Endodermal cell (in vitro differentiated cells): Measurements from ENCODE around the gene CD58. TPM values are rescaled to one million over a fixed set of nuclear protein-coding genes. Genes with fewer than 3 reads are reported as not detected.

Experiments used
- DNase-seq: peaks from one replicate; pipeline ENCODE4 v3.0.0-alpha.2; 2017
- H3K27ac ChIP-seq: 2 replicates; pipeline ENCODE4 v1.5.1; 2013; ENCODE audit warnings: mild to moderate bottlenecking, low read depth, low read length, moderate library complexity
- H3K27me3 ChIP-seq: 2 replicates; pipeline ENCODE4 v1.6.1; 2013; ENCODE audit warnings: mild to moderate bottlenecking, low read length, moderate library complexity; ENCODE audit not compliant: insufficient read depth, control insufficient read depth, poor library complexity, severe bottlenecking
- H3K36me3 ChIP-seq: 2 replicates; pipeline ENCODE4 v1.7.0; 2013; ENCODE audit warnings: mild to moderate bottlenecking, low read length, moderate library complexity; ENCODE audit not compliant: control insufficient read depth, insufficient read depth
- H3K4me1 ChIP-seq: one replicate; pipeline ENCODE4 v1.7.0; 2013; ENCODE audit warnings: low read length; ENCODE audit not compliant: control insufficient read depth, insufficient read depth
- H3K4me3 ChIP-seq: 2 replicates; pipeline ENCODE4 v1.5.1; 2013; ENCODE audit warnings: mild to moderate bottlenecking, low read length, moderate library complexity
- H3K9ac ChIP-seq: 2 replicates; pipeline ENCODE4 v1.6.1; 2013; ENCODE audit warnings: mild to moderate bottlenecking, low read length, moderate library complexity; ENCODE audit not compliant: poor library complexity, severe bottlenecking; ENCODE audit errors: extremely low read depth
- H3K9me3 ChIP-seq: 2 replicates; pipeline ENCODE4 v1.6.1; 2013; ENCODE audit warnings: mild to moderate bottlenecking, low read length, moderate library complexity; ENCODE audit not compliant: control insufficient read depth
- H3K27ac Mint-ChIP-seq: 2 replicates; pipeline ENCODE4 v1.8.0; 2020; ENCODE audit warnings: mixed read lengths
- H3K27me3 Mint-ChIP-seq: 2 replicates; pipeline ENCODE4 v1.8.0; 2021; ENCODE audit warnings: mild to moderate bottlenecking, mixed read lengths; ENCODE audit not compliant: insufficient read depth
- H3K36me3 Mint-ChIP-seq: 2 replicates; pipeline ENCODE4 v1.8.0; 2020; ENCODE audit warnings: low read depth, mixed read lengths
- H3K4me1 Mint-ChIP-seq: 2 replicates; pipeline ENCODE4 v1.8.0; 2020; ENCODE audit warnings: mixed read lengths
- H3K4me3 Mint-ChIP-seq: 2 replicates; pipeline ENCODE4 v1.8.0; 2020; ENCODE audit warnings: mild to moderate bottlenecking, moderate library complexity, mixed read lengths
- H3K9me3 Mint-ChIP-seq: 2 replicates; pipeline ENCODE4 v1.8.0; 2020; ENCODE audit warnings: mild to moderate bottlenecking, mixed read lengths
- CTCF ChIP-seq: fragments of 200-600 bp; sonication (generic); conservative IDR thresholded peaks from 2 replicates; pipeline ENCODE4 v1.5.0; 2021; ENCODE audit warnings: antibody characterized with exemption, mild to moderate bottlenecking
- WGBS, 2 experiments: methylation state at CpG; one replicate each; pipeline versions ENCODE4 v1.1.5 to v1.1.7; 2013; ENCODE audit warnings: missing lambda C conversion rate in 2 of 2, mixed read lengths in 1 of 2; ENCODE audit not compliant: insufficient coverage in 1 of 2, insufficient read length in 1 of 2; 5-methylcytosine and 5-hydroxymethylcytosine counted together
- total RNA-seq, 2 donors: library from RNA; stranded (reverse); fragmentation: NEBNext Ultra II Directional in 1 of 2; extraction: Animal tissue kit (Norgen Biotek cat#: 25700) in 1 of 2; gene quantifications; 2 replicates in 1 of 2; 3 replicates in 1 of 2; pipeline ENCODE4 v1.2.1, GENCODE V29; 2021

Gene CD58
- total RNA-seq, 2 donors from 2014 or later = 4.6 to 5.9 TPM

- 88 to 94% methylated on average over 8 of the region's 8 CpGs for WGBS, 2 experiments
- no peak for TF ChIP-seq CTCF
- H3K27me3 Mint-ChIP-seq = no peaks in the 10 kb centered on the region
Observed at GRCh38 chr1:116514708-116515525, 55.9 kb downstream of the CD58 start.

GRCh38 chr1:116513956-116514355 lies 56.9 kb downstream of the CD58 start:
- 92 to 100% methylated on average over 2 to 4 of the region's 4 CpGs for WGBS, 2 experiments
- no peak overlapping the region for H3K27ac Mint-ChIP-seq
- DNase-seq = no peak
- peaks cover 11% of the 10 kb centered on the region for H3K9me3 Mint-ChIP-seq
- no peak overlapping the region for H3K27ac ChIP-seq
- no peak overlapping the region for H3K4me3 ChIP-seq
- no peaks in the 10 kb centered on the region for H3K27me3 Mint-ChIP-seq
- H3K4me3 Mint-ChIP-seq = no peak overlapping the region
- peaks cover 2% of the 10 kb centered on the region for H3K36me3 Mint-ChIP-seq
- H3K4me1 Mint-ChIP-seq = no peaks in the 10 kb centered on the region
- H3K9ac ChIP-seq = no peak overlapping the region
- no peaks in the 10 kb centered on the region for H3K36me3 ChIP-seq
- peaks cover 9% of the 10 kb centered on the region for H3K9me3 ChIP-seq
- no peaks in the 10 kb centered on the region for H3K27me3 ChIP-seq
- no peak for TF ChIP-seq CTCF
- H3K4me1 ChIP-seq = no peaks in the 10 kb centered on the region

More at GRCh38 chr1:116514708-116515525, 55.9 kb downstream of the CD58 start:
- H3K9me3 Mint-ChIP-seq = peaks cover 11% of the 10 kb centered on the region
- Histone ChIP-seq H3K27ac (no peak overlapping the region), H3K27me3 (no peaks in the 10 kb centered on the region), H3K4me1 (no peaks in the 10 kb centered on the region), H3K36me3 (no peaks in the 10 kb centered on the region), H3K9ac (no peak overlapping the region), H3K9me3 (peaks cover 9% of the 10 kb centered on the region), H3K4me3 (no peak overlapping the region)
- H3K4me3 Mint-ChIP-seq = no peak overlapping the region
- no peak for DNase-seq
- no peak overlapping the region for H3K27ac Mint-ChIP-seq
- H3K4me1 Mint-ChIP-seq = no peaks in the 10 kb centered on the region
- peaks cover 2% of the 10 kb centered on the region for H3K36me3 Mint-ChIP-seq

GRCh38 chr1:116511459-116512019 lies 59.3 kb downstream of the CD58 start:
- no peak for DNase-seq
- peaks cover 11% of the 10 kb centered on the region for H3K9me3 Mint-ChIP-seq
- H3K27me3 Mint-ChIP-seq = no peaks in the 10 kb centered on the region
- no peaks in the 10 kb centered on the region for H3K4me1 Mint-ChIP-seq
- H3K4me3 ChIP-seq = no peak overlapping the region
- no peak overlapping the region for H3K27ac Mint-ChIP-seq
- no peaks in the 10 kb centered on the region for H3K36me3 ChIP-seq
- no peak overlapping the region for H3K9ac ChIP-seq
- peaks cover 2% of the 10 kb centered on the region for H3K36me3 Mint-ChIP-seq
- no peak overlapping the region for H3K27ac ChIP-seq
- 83 to 84% methylated on average over 1 to 2 of the region's 2 CpGs for WGBS, 2 experiments
- H3K9me3 ChIP-seq = peaks cover 9% of the 10 kb centered on the region
- no peaks in the 10 kb centered on the region for H3K27me3 ChIP-seq
- no peak overlapping the region for H3K4me3 Mint-ChIP-seq
- no peaks in the 10 kb centered on the region for H3K4me1 ChIP-seq
- TF ChIP-seq CTCF = no peak
